HEK293T (cell line): ENCODE results near the gene JCAD.

ENCODE experiments used
- ARNT ChIP-seq: fragments of 450-650 bp; IDR thresholded peaks from 2 replicates; pipeline ENCODE4 v1.6.1; 2017; ENCODE audit warnings: mild to moderate bottlenecking
- FOXK2 ChIP-seq: fragments of 450-650 bp; IDR thresholded peaks from 2 replicates; pipeline ENCODE4 v1.6.1; 2016; ENCODE audit warnings: mild to moderate bottlenecking
- FOXM1 ChIP-seq: fragments of 450-650 bp; IDR thresholded peaks from 2 replicates; pipeline ENCODE4 v1.6.1; 2017; ENCODE audit warnings: mild to moderate bottlenecking, borderline replicate concordance
- SUZ12 ChIP-seq: fragments of 450-650 bp; IDR thresholded peaks from 2 replicates; pipeline ENCODE4 v1.6.1; 2016; ENCODE audit warnings: mild to moderate bottlenecking
- TARDBP ChIP-seq: fragments of 450-650 bp; IDR thresholded peaks from 2 replicates; pipeline ENCODE4 v1.6.1; 2016

- TF ChIP-seq SUZ12 (no peak), FOXK2 (no peak), TARDBP (no peak), ARNT (no peak), FOXM1 (no peak)
Measured at GRCh38 chr10:30027057-30028005, 32.1 kb downstream of the JCAD start.
